H1 (cell line): ENCODE results near the gene PRKCH. TPM values are rescaled to one million over a fixed set of nuclear protein-coding genes. Genes with fewer than 3 reads are reported as not detected.

Experiments used
- CTCF ChIA-PET: fragments of 300-600 bp; sonication (Branson Sonifier 250); formaldehyde crosslinking; loops from one replicate; lab custom pipeline; 2021; ENCODE audit not compliant: partially characterized antibody; lab: Charles Lee
- POLR2A ChIA-PET: fragments of 300-600 bp; sonication (Branson Sonifier 250); formaldehyde crosslinking; loops from one replicate; lab custom pipeline; 2021; ENCODE audit warnings: inconsistent platforms; ENCODE audit not compliant: partially characterized antibody; lab: Charles Lee
- DNase-seq, 2 experiments: peaks; one replicate each; pipeline versions ENCODE4 v3.0.0 to v3.0.0-alpha.2; 2010 to 2022; ENCODE audit warnings: low spot score in 2 of 2, low read depth in 1 of 2, mixed read lengths in 1 of 2
- FAIRE-seq: peaks from 2 replicates; lab custom pipeline; 2011; peaks lifted over from hg19 to GRCh38; lab: Jason Lieb, UNC
- H2AFZ ChIP-seq: 2 replicates; pipeline ENCODE4 v1.8.1; 2012; ENCODE audit warnings: low read length, inconsistent platforms
- H2AK5ac ChIP-seq: 2 replicates; pipeline ENCODE4 v1.6.1; 2013; ENCODE audit warnings: low read depth, low read length
- H2BK120ac ChIP-seq: replicated peaks from 2 replicates; pipeline ENCODE3; 2013; ENCODE audit warnings: low read depth, low read length, inconsistent platforms
- H2BK12ac ChIP-seq: 2 replicates; pipeline ENCODE4 v1.6.1; 2013; ENCODE audit warnings: low read depth, low read length
- H2BK15ac ChIP-seq: 2 replicates; pipeline ENCODE4 v1.6.1; 2013; ENCODE audit warnings: low read length
- H2BK20ac ChIP-seq: 2 replicates; pipeline ENCODE4 v1.6.1; 2013; ENCODE audit warnings: low read length
- H2BK5ac ChIP-seq: 2 replicates; pipeline ENCODE4 v1.6.1; 2013; ENCODE audit warnings: low read depth, low read length
- H3K14ac ChIP-seq: 2 replicates; pipeline ENCODE4 v1.6.1; 2013; ENCODE audit warnings: inconsistent platforms; ENCODE audit not compliant: insufficient read length
- H3K18ac ChIP-seq: 2 replicates; pipeline ENCODE4 v1.6.1; 2013; ENCODE audit warnings: low read length; ENCODE audit errors: extremely low read depth
- H3K23ac ChIP-seq: 2 replicates; pipeline ENCODE4 v1.6.1; 2013; ENCODE audit warnings: inconsistent platforms; ENCODE audit not compliant: insufficient read length
- H3K23me2 ChIP-seq: 2 replicates; pipeline ENCODE4 v1.6.1; 2013; ENCODE audit warnings: low read depth, low read length
- H3K27ac ChIP-seq: 2 replicates; pipeline ENCODE4 v1.6.1; 2011; ENCODE audit warnings: low read depth, low read length, inconsistent platforms
- H3K27me3 ChIP-seq, 4 experiments: replicated peaks in 1 of 4; 1 replicate in 1 of 4; 2 replicates in 3 of 4; pipeline versions ENCODE4 v1.6.1 to v1.8.1; 2011 to 2013; ENCODE audit warnings: low read length in 3 of 4, mild to moderate bottlenecking in 3 of 4, inconsistent platforms in 2 of 4, mixed read lengths in 2 of 4, moderate library complexity in 1 of 4; ENCODE audit not compliant: control insufficient read depth in 3 of 4, insufficient read depth in 3 of 4; ENCODE audit errors: extremely low read depth in 1 of 4
- H3K36me3 ChIP-seq, 4 experiments: 2 replicates each; pipeline versions ENCODE4 v1.6.1 to v1.8.1; 2011 to 2013; ENCODE audit warnings: mild to moderate bottlenecking in 4 of 4, low read length in 3 of 4, moderate library complexity in 2 of 4, control low read depth in 1 of 4, inconsistent platforms in 1 of 4; ENCODE audit not compliant: insufficient read depth in 4 of 4, control insufficient read depth in 2 of 4
- H3K4ac ChIP-seq: replicated peaks from 2 replicates; pipeline ENCODE3; 2013; ENCODE audit warnings: low read length, low read depth, mixed read lengths, inconsistent platforms; ENCODE audit not compliant: insufficient read length
- H3K4me1 ChIP-seq, 4 experiments: replicated peaks in 1 of 4; 1 replicate in 1 of 4; 2 replicates in 3 of 4; pipeline versions ENCODE4 v1.6.1 to v1.8.1; 2011 to 2013; ENCODE audit warnings: low read length in 3 of 4, inconsistent platforms in 2 of 4, mixed read lengths in 1 of 4; ENCODE audit not compliant: insufficient read depth in 4 of 4, control insufficient read depth in 3 of 4
- H3K4me2 ChIP-seq, 2 experiments: 2 replicates each; pipeline versions ENCODE4 v1.6.1 to v1.8.1; 2011 to 2013; ENCODE audit warnings: low read depth in 2 of 2, low read length in 2 of 2, control low read depth in 1 of 2, inconsistent platforms in 1 of 2, mild to moderate bottlenecking in 1 of 2; ENCODE audit not compliant: insufficient read depth in 1 of 2
- H3K4me3 ChIP-seq, 4 experiments: fragments of 200-600, 300-600 bp in 1 of 4; sonication (generic), shearing (Covaris generic), sonication (Bioruptor Twin) in 1 of 4; 2 replicates each; pipeline versions ENCODE4 v1.5.1 to v1.8.1; 2011 to 2016; ENCODE audit warnings: low read length in 4 of 4, low read depth in 3 of 4, control low read depth in 2 of 4, inconsistent platforms in 2 of 4, mild to moderate bottlenecking in 2 of 4, mixed read lengths in 1 of 4, moderate library complexity in 1 of 4; ENCODE audit not compliant: insufficient read depth in 2 of 4; ENCODE audit errors: extremely low read depth in 1 of 4
- H3K56ac ChIP-seq: replicated peaks from 2 replicates; pipeline ENCODE3; 2013; ENCODE audit warnings: low read depth, mild to moderate bottlenecking, mixed read lengths, low read length, inconsistent platforms; ENCODE audit not compliant: insufficient read length
- H3K79me1 ChIP-seq: 2 replicates; pipeline ENCODE4 v1.6.1; 2013; ENCODE audit warnings: low read depth, low read length, control low read depth
- H3K79me2 ChIP-seq, 2 experiments: 2 replicates each; pipeline versions ENCODE4 v1.6.1 to v1.8.1; 2012 to 2013; ENCODE audit warnings: low read length in 2 of 2, mild to moderate bottlenecking in 2 of 2, inconsistent platforms in 1 of 2; ENCODE audit not compliant: insufficient read depth in 2 of 2, control insufficient read depth in 1 of 2
- H3K9ac ChIP-seq, 4 experiments: replicated peaks in 1 of 4; 1 replicate in 1 of 4; 2 replicates in 3 of 4; pipeline versions ENCODE4 v1.6.1 to v1.8.1; 2011 to 2013; ENCODE audit warnings: low read depth in 3 of 4, low read length in 3 of 4, control low read depth in 2 of 4, mild to moderate bottlenecking in 2 of 4, moderate library complexity in 2 of 4, inconsistent platforms in 1 of 4; ENCODE audit errors: extremely low read depth in 1 of 4
- H3K9me3 ChIP-seq, 2 experiments: 2 replicates each; pipeline versions ENCODE4 v1.6.1 to v1.8.1; 2012 to 2013; ENCODE audit warnings: mild to moderate bottlenecking in 2 of 2, moderate library complexity in 2 of 2, control low read depth in 1 of 2, inconsistent platforms in 1 of 2, low read depth in 1 of 2, low read length in 1 of 2, mixed read lengths in 1 of 2; ENCODE audit not compliant: insufficient read depth in 2 of 2
- H4K20me1 ChIP-seq, 2 experiments: replicated peaks in 1 of 2; 2 replicates each; pipeline versions ENCODE3 to v1.8.1; 2011 to 2013; ENCODE audit warnings: inconsistent platforms in 2 of 2, low read length in 2 of 2, mild to moderate bottlenecking in 1 of 2; ENCODE audit not compliant: insufficient read depth in 2 of 2, control insufficient read depth in 1 of 2
- H4K5ac ChIP-seq: 2 replicates; pipeline ENCODE4 v1.6.1; 2013; ENCODE audit warnings: low read length, low read depth, mixed read lengths, inconsistent platforms; ENCODE audit not compliant: insufficient read length
- H4K8ac ChIP-seq: 2 replicates; pipeline ENCODE4 v1.8.0; 2013; ENCODE audit warnings: mild to moderate bottlenecking, moderate library complexity, low read length, inconsistent platforms; ENCODE audit not compliant: insufficient read depth; ENCODE audit errors: extremely low read depth
- H4K91ac ChIP-seq: replicated peaks from 2 replicates; pipeline ENCODE3; 2013; ENCODE audit warnings: low read length, mixed read lengths, inconsistent platforms; ENCODE audit not compliant: insufficient read length
- ASH2L ChIP-seq: fragments of 200-600, 300-600 bp; sonication (generic); IDR thresholded peaks from one replicate; pipeline ENCODE4 v1.7.1; 2017; ENCODE audit warnings: low read length
- ATF3 ChIP-seq: IDR thresholded peaks from 2 replicates; pipeline ENCODE4 v1.6.1; 2011; ENCODE audit warnings: low read depth, mild to moderate bottlenecking, low read length; ENCODE audit not compliant: insufficient read depth
- CHD1 ChIP-seq: IDR thresholded peaks from 2 replicates; pipeline ENCODE4 v1.6.1; 2012; ENCODE audit warnings: low read depth, low read length, improper control_type of control experiment
- EGR1 ChIP-seq: IDR thresholded peaks from 2 replicates; pipeline ENCODE4 v1.6.1; 2011; ENCODE audit warnings: low read depth, low read length, borderline replicate concordance
- EZH2 ChIP-seq: fragments of 200-600 bp; sonication (generic); IDR thresholded peaks from 2 replicates; pipeline ENCODE4 v1.7.1; 2012; ENCODE audit warnings: low read depth, mild to moderate bottlenecking, moderate library complexity, low read length, inconsistent platforms; ENCODE audit not compliant: severe bottlenecking
- POLR2AphosphoS5 ChIP-seq: IDR thresholded peaks from 2 replicates; pipeline ENCODE4 v1.6.1; 2011; ENCODE audit warnings: low read depth, low read length
- SP1 ChIP-seq: IDR thresholded peaks from 2 replicates; pipeline ENCODE4 v1.6.1; 2011; ENCODE audit warnings: low read depth, low read length
- SRF ChIP-seq: IDR thresholded peaks from 2 replicates; pipeline ENCODE4 v1.6.1; 2011; ENCODE audit warnings: mild to moderate bottlenecking, low read depth, low read length, moderate library complexity
- TBP ChIP-seq: IDR thresholded peaks from 2 replicates; pipeline ENCODE4 v1.6.1; 2011; ENCODE audit warnings: low read depth, low read length, improper control_type of control experiment
- ZNF274 ChIP-seq: IDR thresholded peaks from 2 replicates; pipeline ENCODE4 v1.7.0; 2012; ENCODE audit warnings: low read length, borderline replicate concordance; ENCODE audit errors: extremely low read depth
- WGBS, 2 experiments: shearing (Covaris generic) in 1 of 2; methylation state at CpG; one replicate each; pipeline versions ENCODE4 v1.1.6 to v1.1.7; 2013 to 2015; ENCODE audit warnings: low lambda C conversion rate in 2 of 2, mixed read lengths in 2 of 2, inconsistent platforms in 1 of 2, low coverage in 1 of 2, missing lambda C conversion rate in 1 of 2; ENCODE audit not compliant: insufficient replicate concordance in 2 of 2, insufficient coverage in 1 of 2, insufficient read length in 1 of 2; ENCODE audit errors: extremely low coverage in 1 of 2, missing lambda C conversion rate in 1 of 2; 5-methylcytosine and 5-hydroxymethylcytosine counted together
- polyA plus RNA-seq, 7 experiments: library from polyadenylated mRNA; depleted of rRNA in 3 of 7; stranded (reverse) in 5 of 7; unstranded in 2 of 7; fragments of >200 nt in 5 of 7; fragments of 200-250 nt in 2 of 7; gene quantifications; 1 replicate in 5 of 7; 2 replicates in 1 of 7; 4 replicates in 1 of 7; pipeline versions ENCODE4 v1.2.1 to v1.2.3, GENCODE V29; 2011 to 2013; ENCODE audit warnings: missing spikeins in 2 of 7, mixed read lengths in 2 of 7
- total RNA-seq: library from RNA; stranded (reverse); fragmentation: NEBNext Ultra II Directional; extraction: Animal tissue kit (Norgen Biotek cat#: 25700); gene quantifications from 2 replicates; pipeline ENCODE4 v1.2.1, GENCODE V29; 2021

The PRKCH gene
- total and polyA plus RNA-seq, 2 of the 8 experiments (the other 6 are each of a cell fraction or from before 2014, with no cell fraction given): 6.4 to 7.0 TPM

DNA sequence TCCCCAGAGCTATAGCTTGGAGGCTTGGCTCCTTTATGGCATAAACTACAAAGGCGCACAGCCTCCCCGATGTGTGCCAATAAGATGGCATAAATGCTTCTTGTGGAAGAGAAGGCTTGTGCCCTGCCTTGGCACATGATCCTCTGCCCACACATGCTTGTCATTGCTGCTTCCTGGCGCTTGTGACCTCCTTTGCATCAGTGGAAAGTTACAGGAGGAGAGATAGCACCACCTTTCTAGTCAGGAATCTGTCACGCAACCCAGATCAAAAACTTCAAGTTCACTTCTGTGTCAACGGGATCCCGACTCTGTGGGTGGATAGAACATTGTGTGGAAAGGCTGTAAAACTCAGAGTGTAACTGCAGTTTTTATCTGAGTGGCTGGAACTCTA lies 190.2 kb downstream of the PRKCH start:
- no peak overlapping the region for H4K5ac ChIP-seq
- no peak overlapping the region for H3K4me2 ChIP-seq
- no peak overlapping the region for H3K27ac ChIP-seq
- no peaks in the 10 kb centered on the region for H3K79me2 ChIP-seq
- H3K9me3 ChIP-seq: no peaks in the 10 kb centered on the region
- DNase-seq: no peak
- H3K23ac ChIP-seq: no peak overlapping the region
- TF ChIP-seq ATF3: no peak
- TF ChIP-seq EZH2: no peak
- no peak for TF ChIP-seq ZNF274
- TF ChIP-seq TBP: no peak
- TF ChIP-seq POLR2AphosphoS5: no peak
- no peak for TF ChIP-seq EGR1
- TF ChIP-seq CHD1: no peak
- TF ChIP-seq SP1: no peak
- TF ChIP-seq ASH2L: no peak
- no peak for TF ChIP-seq SRF
- no peak overlapping the region for H2BK12ac ChIP-seq
- H3K14ac ChIP-seq: no peak overlapping the region
- no peaks in the 10 kb centered on the region for H3K79me1 ChIP-seq
- no peak overlapping the region for H4K8ac ChIP-seq
- CTCF ChIA-PET: interaction anchor here (1.1 to 1.4 kb wide), 3 partner anchors 15 to 49 kb away, joined by 3 to 4 read pairs (median 4); no protein-coding TSS in a partner anchor
- H2BK20ac ChIP-seq: no peak overlapping the region
- no peak overlapping the region for H2BK15ac ChIP-seq
- H3K18ac ChIP-seq: no peak overlapping the region
- no peak for FAIRE-seq
- no peak overlapping the region for H3K4ac ChIP-seq
- POLR2A ChIA-PET: no interaction called here
- H3K56ac ChIP-seq: no peak overlapping the region
- H2AFZ ChIP-seq: no peak overlapping the region
- no peak overlapping the region for H3K4me3 ChIP-seq
- H3K27me3 ChIP-seq: no peaks in the 10 kb centered on the region
- H3K4me1 ChIP-seq: peaks cover 0 to 4% (median under 1%) of the 10 kb centered on the region in 4 experiments; a peak in 4 of 7 replicates
- H3K36me3 ChIP-seq: no peaks in the 10 kb centered on the region
- H4K91ac ChIP-seq: no peak overlapping the region
- no peaks in the 10 kb centered on the region for H3K23me2 ChIP-seq
- no peaks in the 10 kb centered on the region for H4K20me1 ChIP-seq
- no peak overlapping the region for H2AK5ac ChIP-seq
- H2BK5ac ChIP-seq: no peak overlapping the region
- 74% methylated on average over 6 of the region's 6 CpGs; no CpG with 5 or more reads in 1 of the 2 experiments for WGBS, 2 experiments
- H3K9ac ChIP-seq: no peak overlapping the region
- H2BK120ac ChIP-seq: no peak overlapping the region
